Activated CD8-positive, alpha-beta memory T cell treated with anti-CD3 and anti-CD28 coated beads, Interleukin-2, amount 50 U/mL, for 4 hours (primary cell): ENCODE measurements around the gene PIP4K2B.

Experiments used
- DNase-seq: peaks from one replicate; pipeline ENCODE4 v3.0.0-alpha.2; 2020

PIP4K2B gene

GRCh38 chr17:38777641-38778250 lies 21.6 kb downstream of the PIP4K2B start:
- DNase-seq, result no peak

- DNase-seq, result no peak
These were observed 26.1 kb downstream of the PIP4K2B start for GRCh38 chr17:38773258-38773657.

GRCh38 chr17:38768417-38768816 lies 30.9 kb downstream of the PIP4K2B start:
- no peak for DNase-seq

- no peak for DNase-seq
These were observed 33.0 kb downstream of the PIP4K2B start for GRCh38 chr17:38766341-38766740.

GRCh38 chr17:38762231-38762630 lies 37.1 kb downstream of the PIP4K2B start:
- no peak for DNase-seq

- no peak for DNase-seq
These were observed 37.7 kb downstream of the PIP4K2B start for GRCh38 chr17:38761612-38762011.

GRCh38 chr17:38753071-38753506 lies 46.3 kb downstream of the PIP4K2B start:
- no peak for DNase-seq

GRCh38 chr17:38752308-38753070 lies 46.9 kb downstream of the PIP4K2B start, which contains the start of gene PSMB3:
TSS of gene PSMB3 (plus strand) at chr17:38752741. CDS start at chr17:38752827, 86 bp downstream.
- peak; percentile 95 for DNase-seq

GRCh38 chr17:38751808-38752307 lies 47.5 kb downstream of the PIP4K2B start:
- DNase-seq, result peak; percentile 80

- DNase-seq, result no peak
These were observed 48.1 kb downstream of the PIP4K2B start for GRCh38 chr17:38751144-38751807.

- no peak for DNase-seq
These were observed 48.8 kb downstream of the PIP4K2B start for GRCh38 chr17:38750312-38751121.

GRCh38 chr17:38750044-38750311 lies 49.4 kb downstream of the PIP4K2B start:
- no peak for DNase-seq

- no peak for DNase-seq
These were observed 49.9 kb downstream of the PIP4K2B start for GRCh38 chr17:38749223-38750043.

GRCh38 chr17:38748892-38749222 lies 50.5 kb downstream of the PIP4K2B start:
- no peak for DNase-seq

GRCh38 chr17:38748149-38748891 lies 51.0 kb downstream of the PIP4K2B start, which contains the start of gene PCGF2:
TSS of gene PCGF2 (minus strand) at chr17:38748336. CDS start at chr17:38740402, 7,934 bp downstream.
- no peak for DNase-seq

GRCh38 chr17:38747463-38748148 lies 51.8 kb downstream of the PIP4K2B start:
- DNase-seq, result no peak

GRCh38 chr17:38746849-38747462 lies 52.4 kb downstream of the PIP4K2B start:
- no peak for DNase-seq

- no peak for DNase-seq
These were observed 53.1 kb downstream of the PIP4K2B start for GRCh38 chr17:38746004-38746848.

GRCh38 chr17:38745545-38745944 lies 53.8 kb downstream of the PIP4K2B start:
- DNase-seq, result no peak
